Measurements from ENCODE around the gene PIGK. TPM values are rescaled to one million over a fixed set of nuclear protein-coding genes. Genes with fewer than 3 reads are reported as not detected.

The PIGK gene
- total RNA-seq, 2 donors from 2014 or later, result 5.9 to 9.9 TPM

DNA sequence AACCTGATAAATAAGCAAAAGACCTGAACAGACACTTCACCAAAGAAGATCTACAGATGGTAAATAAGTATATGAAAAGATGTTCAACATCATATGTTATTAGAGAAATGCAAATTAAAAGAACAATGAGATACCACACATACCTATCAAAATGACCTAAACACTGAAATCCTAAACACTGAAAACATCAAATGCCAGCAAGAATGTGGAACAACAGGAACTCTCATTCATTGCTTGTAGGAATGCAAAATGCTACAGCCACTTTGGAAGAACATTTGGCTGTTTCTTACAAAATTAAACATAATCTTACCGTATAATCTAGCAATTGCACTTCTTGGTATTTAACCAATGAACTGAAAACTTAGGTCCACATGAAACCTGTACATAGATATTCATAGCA, 14.9 kb upstream of the PIGK start:
- H3K36me3 ChIP-seq (replicated peaks in 1 of 2; ENCODE audit: insufficient read depth in 1 of 2, low read depth in 2 of 2), result no peaks in the 10 kb centered on the region
- peaks cover 3% of the 10 kb centered on the region for H3K4me1 ChIP-seq
- TF ChIP-seq, protein P1, sequence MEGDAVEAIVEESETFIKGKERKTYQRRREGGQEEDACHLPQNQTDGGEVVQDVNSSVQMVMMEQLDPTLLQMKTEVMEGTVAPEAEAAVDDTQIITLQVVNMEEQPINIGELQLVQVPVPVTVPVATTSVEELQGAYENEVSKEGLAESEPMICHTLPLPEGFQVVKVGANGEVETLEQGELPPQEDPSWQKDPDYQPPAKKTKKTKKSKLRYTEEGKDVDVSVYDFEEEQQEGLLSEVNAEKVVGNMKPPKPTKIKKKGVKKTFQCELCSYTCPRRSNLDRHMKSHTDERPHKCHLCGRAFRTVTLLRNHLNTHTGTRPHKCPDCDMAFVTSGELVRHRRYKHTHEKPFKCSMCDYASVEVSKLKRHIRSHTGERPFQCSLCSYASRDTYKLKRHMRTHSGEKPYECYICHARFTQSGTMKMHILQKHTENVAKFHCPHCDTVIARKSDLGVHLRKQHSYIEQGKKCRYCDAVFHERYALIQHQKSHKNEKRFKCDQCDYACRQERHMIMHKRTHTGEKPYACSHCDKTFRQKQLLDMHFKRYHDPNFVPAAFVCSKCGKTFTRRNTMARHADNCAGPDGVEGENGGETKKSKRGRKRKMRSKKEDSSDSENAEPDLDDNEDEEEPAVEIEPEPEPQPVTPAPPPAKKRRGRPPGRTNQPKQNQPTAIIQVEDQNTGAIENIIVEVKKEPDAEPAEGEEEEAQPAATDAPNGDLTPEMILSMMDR (IDR thresholded peaks at IDR 0.05), result no peak
- no peak for TF ChIP-seq POLR2A (IDR thresholded peaks at IDR 0.05)
- WGBS, 2 donors, result 68 to 83% methylated on average over 1 of the region's 1 CpG
- ATAC-seq (no peak), DNase-seq (no peak)
- no peak overlapping the region for H3K27ac ChIP-seq
- H3K27me3 ChIP-seq, result no peaks in the 10 kb centered on the region
- no peak overlapping the region for H3K4me3 ChIP-seq
- intact Hi-C loops (cut with DNase I), result no loop called here
- H3K9me3 ChIP-seq, result no peaks in the 10 kb centered on the region

DNA sequence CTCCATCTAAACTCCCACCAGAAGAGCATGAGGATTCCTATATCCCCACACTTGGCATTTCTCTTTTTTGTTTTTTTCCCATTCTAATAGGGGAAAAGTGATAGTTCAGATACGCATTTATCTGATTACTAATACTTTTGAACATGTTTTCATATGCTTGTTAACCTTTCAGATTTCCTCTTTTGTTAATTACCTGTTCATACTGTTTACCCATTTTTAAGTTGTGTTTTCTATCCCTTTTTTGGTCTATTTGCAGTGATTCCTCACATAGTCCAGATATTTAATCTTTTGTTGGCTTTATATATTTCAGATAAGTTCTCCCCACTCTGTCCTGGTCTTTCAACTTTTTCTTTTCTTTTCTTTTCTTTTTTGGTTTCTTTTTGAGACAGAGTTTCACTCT, 13.6 kb upstream of the PIGK start:
- Histone ChIP-seq H3K4me1 (peaks cover 4% of the 10 kb centered on the region), H3K9me3 (no peaks in the 10 kb centered on the region), H3K27ac (no peak overlapping the region), H3K27me3 (no peaks in the 10 kb centered on the region), H3K36me3 (replicated peaks in 1 of 2; ENCODE audit: insufficient read depth in 1 of 2, low read depth in 2 of 2) (no peaks in the 10 kb centered on the region), H3K4me3 (no peak overlapping the region)
- TF ChIP-seq POLR2A (IDR thresholded peaks at IDR 0.05), result no peak
- TF ChIP-seq, protein P1 (IDR thresholded peaks at IDR 0.05), result no peak
- 76 to 93% methylated on average over 1 of the region's 1 CpG for WGBS, 2 donors
- ATAC-seq (no peak), DNase-seq (no peak)
- intact Hi-C loops (cut with DNase I), result no loop called here

DNA sequence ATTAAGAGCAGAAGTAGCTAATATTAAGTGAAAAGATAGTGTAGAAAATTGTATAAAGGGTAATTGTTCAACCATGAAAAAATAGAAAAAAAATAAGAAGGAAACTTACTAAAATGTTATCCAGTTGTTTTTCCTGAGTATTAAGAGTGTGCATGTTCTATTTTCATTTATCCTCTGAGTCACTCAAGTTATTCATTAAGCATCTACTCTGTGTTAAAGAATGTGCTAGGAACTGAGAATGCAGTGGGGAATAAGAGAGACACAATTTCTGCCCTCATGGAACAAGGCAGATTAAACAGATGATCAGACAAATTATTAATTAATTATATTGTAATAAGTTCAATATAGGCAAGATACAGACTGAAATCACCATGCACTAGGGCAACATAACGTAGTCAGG, 10.8 kb upstream of the PIGK start:
- no peak for TF ChIP-seq POLR2A (IDR thresholded peaks at IDR 0.05)
- TF ChIP-seq, protein P1 (IDR thresholded peaks at IDR 0.05), result no peak

DNA sequence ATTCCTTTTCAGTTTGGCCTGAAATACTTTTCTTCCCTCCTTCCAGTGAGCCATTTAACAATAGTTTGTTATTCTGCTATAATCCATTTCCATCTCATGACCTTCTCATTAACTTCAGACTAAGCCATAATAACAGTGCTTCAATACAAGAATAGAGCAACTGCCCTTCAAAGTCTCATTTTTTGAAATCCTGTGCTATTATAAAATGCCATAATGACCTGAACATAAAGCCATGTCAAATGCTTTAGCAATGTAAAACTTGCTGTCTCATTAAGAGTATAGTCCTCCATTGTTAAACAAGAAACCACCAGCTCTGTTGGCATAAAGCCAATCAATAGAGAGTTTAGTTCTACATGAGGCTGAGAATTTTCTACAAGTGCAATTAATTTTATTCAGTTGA, 9.6 kb upstream of the PIGK start:
- no peak for TF ChIP-seq POLR2A (IDR thresholded peaks at IDR 0.05)
- TF ChIP-seq, protein P1 (IDR thresholded peaks at IDR 0.05), result no peak
- Histone ChIP-seq H3K4me3 (no peak overlapping the region), H3K27ac (no peak overlapping the region), H3K4me1 (peaks cover 4% of the 10 kb centered on the region), H3K36me3 (replicated peaks in 1 of 2; ENCODE audit: insufficient read depth in 1 of 2, low read depth in 2 of 2) (no peaks in the 10 kb centered on the region), H3K27me3 (no peaks in the 10 kb centered on the region), H3K9me3 (no peaks in the 10 kb centered on the region)
- ATAC-seq (no peak), DNase-seq (no peak)
- intact Hi-C loops (cut with DNase I), result no loop called here

More for the DNA sequence above, 10.8 kb upstream of the PIGK start:
- peaks cover 4% of the 10 kb centered on the region for H3K4me1 ChIP-seq
- H3K27me3 ChIP-seq, result no peaks in the 10 kb centered on the region
- 69 to 78% methylated on average over 1 of the region's 1 CpG for WGBS, 2 donors
- intact Hi-C loops (cut with DNase I), result no loop called here
- no peak for DNase-seq
- H3K4me3 ChIP-seq, result no peak overlapping the region
- H3K9me3 ChIP-seq, result no peaks in the 10 kb centered on the region
- no peaks in the 10 kb centered on the region for H3K36me3 ChIP-seq (replicated peaks in 1 of 2; ENCODE audit: insufficient read depth in 1 of 2, low read depth in 2 of 2)
- H3K27ac ChIP-seq, result no peak overlapping the region
- ATAC-seq, result peak; percentile 48

DNA sequence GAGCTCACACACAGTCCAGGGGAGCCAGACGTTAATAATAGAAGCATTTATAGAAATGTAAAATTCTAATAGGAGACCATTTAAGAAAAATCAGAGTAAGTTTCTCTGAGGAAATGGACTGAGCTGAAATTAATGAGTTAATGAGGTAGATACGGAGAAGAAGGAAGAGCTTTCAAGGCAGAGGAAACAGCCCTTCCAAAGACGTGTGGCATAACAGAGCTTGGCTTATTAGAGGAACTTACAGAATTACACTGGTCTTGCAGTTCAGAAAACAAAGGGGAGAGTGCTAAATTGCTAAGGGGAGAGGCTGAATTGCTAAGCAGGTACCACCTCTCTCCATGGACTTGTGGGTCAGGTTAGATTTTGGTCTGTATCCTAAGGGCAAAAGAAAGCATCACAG, 8.2 kb upstream of the PIGK start:
- DNase-seq, result no peak
- TF ChIP-seq, protein P1 (IDR thresholded peaks at IDR 0.05), result no peak
- TF ChIP-seq POLR2A (IDR thresholded peaks at IDR 0.05), result no peak
- H3K27ac ChIP-seq, result no peak overlapping the region
- no peaks in the 10 kb centered on the region for H3K9me3 ChIP-seq
- no peak for ATAC-seq
- peaks cover 4% of the 10 kb centered on the region for H3K4me1 ChIP-seq
- WGBS, 2 donors, result 32 to 44% methylated on average over 3 of the region's 3 CpGs
- H3K27me3 ChIP-seq, result no peaks in the 10 kb centered on the region
- intact Hi-C loops (cut with DNase I), result no loop called here
- no peaks in the 10 kb centered on the region for H3K36me3 ChIP-seq (replicated peaks in 1 of 2; ENCODE audit: insufficient read depth in 1 of 2, low read depth in 2 of 2)
- H3K4me3 ChIP-seq, result no peak overlapping the region
